Measurements from ENCODE around the gene BARX2. TPM values are rescaled to one million over a fixed set of nuclear protein-coding genes. Genes with fewer than 3 reads are reported as not detected.

The BARX2 gene
- polyA plus RNA-seq, 1 donor from 2014 or later, result not detected

DNA sequence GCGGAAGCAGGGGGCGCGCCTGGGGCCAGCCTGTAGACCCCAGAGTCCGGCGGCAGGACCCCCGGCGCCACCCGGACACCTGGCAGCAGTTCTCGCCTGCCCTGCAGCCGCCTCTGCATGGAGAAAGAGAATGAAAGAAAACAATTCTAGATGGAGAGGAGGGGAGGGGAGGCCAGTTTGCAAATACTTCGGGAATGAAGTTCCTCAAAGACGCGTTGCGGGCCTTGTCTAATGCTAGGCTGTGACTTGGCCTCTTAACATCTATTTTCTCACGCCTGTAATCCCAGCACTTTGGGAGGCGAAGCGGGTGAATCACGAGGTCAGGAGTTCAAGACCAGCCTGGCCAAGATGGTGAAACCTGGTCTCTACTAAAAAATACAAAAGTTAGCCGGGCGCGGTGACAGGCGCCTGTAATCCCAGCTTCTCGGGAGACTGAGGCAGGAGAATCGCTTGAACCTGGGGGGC lies 2.1 kb upstream of the BARX2 start:
- Histone ChIP-seq H2AFZ (ENCODE audit: low read depth, low read length) (no peak overlapping the region), H3K27me3 (ENCODE audit: insufficient read depth, low read depth, low read length) (peaks cover 97% of the 10 kb centered on the region), H3K9ac (ENCODE audit: low read length) (no peak overlapping the region), H3K79me2 (replicated peaks; ENCODE audit: insufficient read depth, low read length) (no peaks in the 10 kb centered on the region), H3K27ac (ENCODE audit: low read length) (no peak overlapping the region), H3K9me2 (ENCODE audit: insufficient read depth, low read length) (no peaks in the 10 kb centered on the region), H3K36me3 (ENCODE audit: insufficient read depth, low read length) (no peaks in the 10 kb centered on the region), H4K20me1 (ENCODE audit: insufficient read depth) (no peaks in the 10 kb centered on the region), H3F3A (ENCODE audit: insufficient read depth, low read length, poor library complexity, severe bottlenecking) (no peaks in the 10 kb centered on the region), H3K4me2 (ENCODE audit: low read length) (no peak overlapping the region), H3K4me3 (ENCODE audit: low read length) (peak overlapping the region; percentile 56), H3K9me3 (ENCODE audit: low read length) (no peaks in the 10 kb centered on the region)
- TF ChIP-seq TAF1 (IDR thresholded peaks at IDR 0.05; ENCODE audit: low read depth) (no peak), EP300 (conservative IDR thresholded peaks at IDR 0.05; ENCODE audit: poor library complexity, severe bottlenecking) (no peak), REST (IDR thresholded peaks at IDR 0.05; ENCODE audit: borderline replicate concordance) (no peak), MXI1 (conservative IDR thresholded peaks at IDR 0.05; ENCODE audit: poor library complexity, severe bottlenecking) (no peak)

DNA sequence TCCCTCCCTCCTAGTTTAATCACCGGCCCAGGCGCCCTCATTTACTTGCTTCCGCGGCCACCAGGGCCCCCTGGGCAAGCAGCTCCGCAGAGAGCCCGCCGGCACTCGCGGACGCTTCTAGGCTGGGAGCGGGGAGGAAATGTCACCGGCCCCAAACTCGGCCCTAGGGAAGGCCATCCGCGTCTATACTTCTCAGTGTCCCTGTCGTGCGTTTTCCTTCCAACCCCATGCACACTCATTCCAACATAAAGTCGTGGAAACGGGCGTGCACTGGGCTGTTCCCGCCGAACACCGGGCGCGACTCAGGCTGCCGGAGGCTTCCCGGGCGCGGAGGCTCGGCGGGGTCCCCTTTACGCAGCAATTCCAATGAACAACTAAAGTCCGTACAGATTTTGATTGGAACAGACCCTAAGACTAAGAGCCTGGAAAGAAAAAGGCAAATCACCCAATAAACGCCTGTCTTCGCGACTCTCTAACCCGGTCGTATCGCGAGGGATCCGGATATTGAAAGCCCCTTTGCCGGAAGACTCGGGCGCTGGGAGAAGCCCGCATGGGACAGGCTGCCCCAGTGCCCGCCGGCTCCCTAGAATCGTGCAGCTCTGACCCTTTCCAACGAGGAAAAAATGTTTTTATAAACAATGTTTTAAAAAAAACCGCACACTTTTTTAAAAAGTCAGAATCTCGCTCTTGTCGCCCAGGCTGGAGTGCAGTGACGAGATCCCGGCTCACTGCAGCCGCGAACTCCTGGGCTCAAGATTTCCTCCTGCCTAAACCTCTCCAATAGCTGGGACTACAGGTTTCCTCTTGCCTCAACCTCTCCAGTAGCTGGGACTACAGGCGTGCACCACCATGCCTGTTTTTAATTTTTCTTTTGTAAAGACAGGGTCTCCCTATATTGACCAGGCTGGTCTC lies 1.3 kb upstream of the BARX2 start:
- Histone ChIP-seq H3K79me2 (replicated peaks; ENCODE audit: insufficient read depth, low read length) (no peaks in the 10 kb centered on the region), H3K9ac (ENCODE audit: low read length) (no peak overlapping the region), H3F3A (ENCODE audit: insufficient read depth, low read length, poor library complexity, severe bottlenecking) (no peaks in the 10 kb centered on the region), H3K27ac (ENCODE audit: low read length) (no peak overlapping the region), H3K4me3 (ENCODE audit: low read length) (peak overlapping the region; percentile 54), H4K20me1 (ENCODE audit: insufficient read depth) (no peaks in the 10 kb centered on the region), H3K9me3 (ENCODE audit: low read length) (no peaks in the 10 kb centered on the region), H3K27me3 (ENCODE audit: insufficient read depth, low read depth, low read length) (peaks cover 93% of the 10 kb centered on the region), H3K36me3 (ENCODE audit: insufficient read depth, low read length) (no peaks in the 10 kb centered on the region), H3K4me2 (ENCODE audit: low read length) (no peak overlapping the region), H2AFZ (ENCODE audit: low read depth, low read length) (no peak overlapping the region), H3K9me2 (ENCODE audit: insufficient read depth, low read length) (no peaks in the 10 kb centered on the region)
- peak; percentile 7 for TF ChIP-seq POLR2AphosphoS5 (IDR thresholded peaks at IDR 0.05)
- peak; percentile 87 for TF ChIP-seq EZH2 (IDR thresholded peaks at IDR 0.05; ENCODE audit: borderline replicate concordance, insufficient read depth, low read length, poor library complexity, severe bottlenecking)
- no peak for TF ChIP-seq TAF1 (IDR thresholded peaks at IDR 0.05; ENCODE audit: low read depth)

DNA sequence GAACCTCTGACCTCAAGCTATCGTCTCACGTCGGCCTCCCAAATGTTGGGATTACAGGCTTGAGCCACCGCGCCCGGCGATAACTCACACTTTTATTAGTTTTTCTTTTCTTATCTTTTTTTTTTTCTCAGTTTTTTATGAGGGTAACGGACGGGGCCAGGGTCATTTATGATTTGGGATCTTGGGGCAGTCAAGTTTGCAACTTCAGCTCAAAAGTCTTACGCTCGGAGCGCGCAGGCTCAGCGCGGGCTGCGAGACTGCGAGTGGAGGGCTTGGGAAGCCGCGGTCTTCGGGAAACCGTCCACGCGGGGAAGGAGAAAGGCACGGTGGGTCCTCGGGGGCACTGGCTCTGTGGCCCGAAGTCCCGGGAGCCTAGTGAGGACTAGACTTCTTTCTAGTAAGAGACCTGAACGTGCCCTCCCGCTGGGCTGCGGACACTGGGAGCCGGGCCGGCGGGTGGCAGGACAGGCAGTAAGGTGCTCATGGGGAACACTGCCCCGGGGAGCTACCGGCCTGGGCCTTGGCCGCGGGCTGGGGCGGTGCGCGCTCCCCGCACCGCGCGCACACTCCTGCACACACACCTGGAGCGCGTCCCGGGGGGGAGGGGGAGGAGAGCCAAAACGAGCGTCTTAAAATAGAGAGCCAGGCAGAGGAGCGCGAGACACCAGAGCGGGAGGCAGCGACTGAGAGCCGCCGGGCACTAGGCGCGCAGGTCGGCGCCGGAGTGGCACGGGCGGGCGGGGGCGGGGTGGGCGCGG lies 476 bp upstream of the BARX2 start:
- H3F3A ChIP-seq (ENCODE audit: insufficient read depth, low read length, poor library complexity, severe bottlenecking), result no peaks in the 10 kb centered on the region
- H3K36me3 ChIP-seq (ENCODE audit: insufficient read depth, low read length), result no peaks in the 10 kb centered on the region
- peaks cover 85% of the 10 kb centered on the region for H3K27me3 ChIP-seq (ENCODE audit: insufficient read depth, low read depth, low read length)
- no peaks in the 10 kb centered on the region for H4K20me1 ChIP-seq (ENCODE audit: insufficient read depth)
- H3K4me3 ChIP-seq (ENCODE audit: low read length), result peak overlapping the region; percentile 67
- H3K27ac ChIP-seq (ENCODE audit: low read length), result no peak overlapping the region
- H3K4me2 ChIP-seq (ENCODE audit: low read length), result peak overlapping the region; percentile 41
- H3K9me3 ChIP-seq (ENCODE audit: low read length), result no peaks in the 10 kb centered on the region
- no peak overlapping the region for H3K9ac ChIP-seq (ENCODE audit: low read length)
- no peaks in the 10 kb centered on the region for H3K9me2 ChIP-seq (ENCODE audit: insufficient read depth, low read length)
- TF ChIP-seq EZH2 (IDR thresholded peaks at IDR 0.05; ENCODE audit: borderline replicate concordance, insufficient read depth, low read length, poor library complexity, severe bottlenecking), result no peak
- no peak for TF ChIP-seq MXI1 (conservative IDR thresholded peaks at IDR 0.05; ENCODE audit: poor library complexity, severe bottlenecking)
- TF ChIP-seq RAD21 (conservative IDR thresholded peaks at IDR 0.05), result no peak
- no peak for TF ChIP-seq REST (IDR thresholded peaks at IDR 0.05; ENCODE audit: borderline replicate concordance)
- TF ChIP-seq POLR2AphosphoS5 (IDR thresholded peaks at IDR 0.05), result no peak
- H3K79me2 ChIP-seq (replicated peaks; ENCODE audit: insufficient read depth, low read length), result no peaks in the 10 kb centered on the region
- H2AFZ ChIP-seq (ENCODE audit: low read depth, low read length), result no peak overlapping the region

All from neural cell (in vitro differentiated cells).